Right cardiac atrium (tissue), 5 donors: Measurements from ENCODE around the gene TMEM35B. TPM values are rescaled to one million over a fixed set of nuclear protein-coding genes. Genes with fewer than 3 reads are reported as not detected.
"Not testable (repeated sequence)": the region's sequence is repeated elsewhere in the genome, so short reads cannot be mapped to it uniquely, and the experiment has no call there.

Experiments
- ATAC-seq, 2 donors: fragments of 200-7000 bp; cut with Tn5 transposase; one replicate each; pipeline versions ENCODE4 v1.8.0 to v1.9.1; 2020; ENCODE audit warnings: moderate library complexity in 2 of 2, mild to moderate bottlenecking in 1 of 2
- DNase-seq, 3 donors: peaks; one replicate each; pipeline ENCODE4 v3.0.0-alpha.2; 2020
- H3K27ac ChIP-seq: one replicate; pipeline ENCODE4 v1.5.1; 2013; ENCODE audit warnings: mild to moderate bottlenecking, low read length, control low read depth, moderate library complexity
- H3K27me3 ChIP-seq: one replicate; pipeline ENCODE4 v1.6.1; 2013; ENCODE audit not compliant: control insufficient read depth, insufficient read depth
- H3K4me1 ChIP-seq: one replicate; pipeline ENCODE4 v1.6.1; 2013; ENCODE audit warnings: low read length; ENCODE audit not compliant: control insufficient read depth, insufficient read depth
- H3K4me3 ChIP-seq: one replicate; pipeline ENCODE4 v1.5.1; 2013; ENCODE audit warnings: low read length, control low read depth
- H3K9me3 ChIP-seq: one replicate; pipeline ENCODE4 v1.6.1; 2013; ENCODE audit warnings: low read length; ENCODE audit not compliant: control insufficient read depth
- WGBS: extraction: QIAGEN DNeasy Blood & Tissue Kit; methylation state at CpG from one replicate; pipeline ENCODE4 v1.1.7; 2013; 5-methylcytosine and 5-hydroxymethylcytosine counted together
- intact Hi-C, 4 donors: fragments of 100-400 bp; cut with DNase I; formaldehyde crosslinking; loops; one replicate each; pipeline versions ENCODE4 v1.11.0 to v1.14.0; 2022 to 2023
- polyA plus RNA-seq: library from polyadenylated mRNA; stranded (reverse); fragments of 200-250 nt; gene quantifications from one replicate; pipeline ENCODE4 v1.2.3, GENCODE V29; 2013
- total RNA-seq, 4 donors: library from RNA; stranded (reverse); fragmentation: NEBNext Ultra II Directional; extraction: Animal tissue kit (Norgen Biotek cat#: 25700); gene quantifications; one replicate each; pipeline ENCODE4 v1.2.1, GENCODE V29; 2021
- donor health status: healthy with polysubstance abuse.
- donor health status: DM: no; HTN: yes; CAD: no.
- donor health status: DM: no; HTN: no; CAD: no.
- donor health status: DM: no; HTN: yes; CAD: no; lungs with severe emphysema.
- donor health status: DM: yes; HTN: yes; CAD: no.

Gene TMEM35B
- total and polyA plus RNA-seq, 5 donors, result 17.0 to 31.9 (median 19.0) TPM

GRCh38 chr1:34988581-34988980 lies 3.4 kb upstream of the TMEM35B start:
- Histone ChIP-seq H3K27ac (no peak overlapping the region), H3K27me3 (no peaks in the 10 kb centered on the region), H3K9me3 (no peaks in the 10 kb centered on the region), H3K4me3 (no peak overlapping the region), H3K4me1 (peaks cover 6% of the 10 kb centered on the region)
- intact Hi-C loops, result no loop called here
- DNase-seq, result no peak
- no peak for ATAC-seq

- Histone ChIP-seq H3K27me3 (no peaks in the 10 kb centered on the region), H3K4me3 (no peak overlapping the region), H3K9me3 (no peaks in the 10 kb centered on the region), H3K4me1 (peaks cover 6% of the 10 kb centered on the region), H3K27ac (no peak overlapping the region)
- 82% methylated on average over 2 of the region's 2 CpGs for WGBS
- ATAC-seq, result no peak
- intact Hi-C loops, result no loop called here
- DNase-seq, result no peak
Measured at GRCh38 chr1:34988147-34988546, 3.0 kb upstream of the TMEM35B start.

- no peaks in the 10 kb centered on the region for H3K27me3 ChIP-seq
- no peaks in the 10 kb centered on the region for H3K9me3 ChIP-seq
- intact Hi-C loops, result no loop called here
- DNase-seq, result no peak
- H3K4me1 ChIP-seq, result peaks cover 6% of the 10 kb centered on the region
- WGBS, result 97% methylated on average over 2 of the region's 2 CpGs
- H3K27ac ChIP-seq, result no peak overlapping the region
- no peak overlapping the region for H3K4me3 ChIP-seq
- ATAC-seq, result no peak
Measured at GRCh38 chr1:34987018-34987417, 1.9 kb upstream of the TMEM35B start.

- H3K9me3 ChIP-seq, intact Hi-C loops, H3K27me3 ChIP-seq, ATAC-seq, H3K4me1 ChIP-seq, DNase-seq: not testable (repeated sequence)
- H3K4me3 ChIP-seq, result peak overlapping the region; percentile 88
- peak overlapping the region; percentile 69 for H3K27ac ChIP-seq
- 34% methylated on average over 3 of the region's 3 CpGs for WGBS
Measured at GRCh38 chr1:34985609-34985904, 410 bp upstream of the TMEM35B start.

- DNase-seq, result no peak
- peak; percentile 39 to 77 for ATAC-seq
- H3K4me3 ChIP-seq, result peak overlapping the region; percentile 88
- WGBS, result under 1% methylated on average over 4 of the region's 4 CpGs
- H3K9me3 ChIP-seq, result no peaks in the 10 kb centered on the region
- H3K4me1 ChIP-seq, result peaks cover 6% of the 10 kb centered on the region
- intact Hi-C loops, result no loop called here
- no peaks in the 10 kb centered on the region for H3K27me3 ChIP-seq
- H3K27ac ChIP-seq, result peak overlapping the region; percentile 73
Measured at GRCh38 chr1:34984435-34984792, 733 bp downstream of the TMEM35B start.

- Histone ChIP-seq H3K27me3 (no peaks in the 10 kb centered on the region), H3K9me3 (no peaks in the 10 kb centered on the region), H3K4me3 (peak overlapping the region; percentile 88), H3K27ac (peak overlapping the region; percentile 73), H3K4me1 (peaks cover 6% of the 10 kb centered on the region)
- no peak for DNase-seq
- 57% methylated on average over 4 of the region's 4 CpGs for WGBS
- intact Hi-C loops, result no loop called here
- peak in 1 of 2 donors; percentile 3 for ATAC-seq
Measured at GRCh38 chr1:34983700-34984355, 1.3 kb downstream of the TMEM35B start.

- intact Hi-C loops, result no loop called here
- Histone ChIP-seq H3K9me3 (no peaks in the 10 kb centered on the region), H3K4me1 (peaks cover 6% of the 10 kb centered on the region), H3K27me3 (no peaks in the 10 kb centered on the region), H3K4me3 (no peak overlapping the region), H3K27ac (no peak overlapping the region)
- DNase-seq, result no peak
- ATAC-seq, result no peak
- WGBS, result 95% methylated on average over 5 of the region's 5 CpGs
Measured at GRCh38 chr1:34982820-34983376, 2.2 kb downstream of the TMEM35B start.

- Histone ChIP-seq H3K4me1 (peaks cover 6% of the 10 kb centered on the region), H3K27ac (no peak overlapping the region), H3K9me3 (no peaks in the 10 kb centered on the region), H3K4me3 (no peak overlapping the region), H3K27me3 (no peaks in the 10 kb centered on the region)
- ATAC-seq (no peak), DNase-seq (no peak)
- intact Hi-C loops, result no loop called here
- WGBS, result 70% methylated on average over 2 of the region's 2 CpGs
Measured at GRCh38 chr1:34980715-34981114, 4.4 kb downstream of the TMEM35B start.

- DNase-seq, result no peak
- WGBS, result 55% methylated on average over 6 of the region's 6 CpGs
- Histone ChIP-seq H3K27me3 (no peaks in the 10 kb centered on the region), H3K27ac (no peak overlapping the region), H3K4me3 (no peak overlapping the region), H3K9me3 (no peaks in the 10 kb centered on the region), H3K4me1 (peaks cover 3% of the 10 kb centered on the region)
- intact Hi-C loops, result no loop called here
- ATAC-seq, result no peak
Measured at GRCh38 chr1:34978921-34979320, 6.2 kb downstream of the TMEM35B start.

- peak in 1 of 2 donors; percentile 12 for ATAC-seq
- intact Hi-C loops, result no loop called here
- no peaks in the 10 kb centered on the region for H3K27me3 ChIP-seq
- no peaks in the 10 kb centered on the region for H3K4me1 ChIP-seq
- 99% methylated on average over 2 of the region's 2 CpGs for WGBS
- no peak for DNase-seq
- no peak overlapping the region for H3K27ac ChIP-seq
- H3K4me3 ChIP-seq, result no peak overlapping the region
- H3K9me3 ChIP-seq, result no peaks in the 10 kb centered on the region
Measured at GRCh38 chr1:34977858-34978257, 7.3 kb downstream of the TMEM35B start.

- DNase-seq, result peak in 1 of 3 donors; percentile 58
- Histone ChIP-seq H3K27me3 (no peaks in the 10 kb centered on the region), H3K27ac (no peak overlapping the region), H3K9me3 (no peaks in the 10 kb centered on the region), H3K4me1 (no peaks in the 10 kb centered on the region), H3K4me3 (no peak overlapping the region)
- intact Hi-C loops, result no loop called here
- peak in 1 of 2 donors; percentile 20 for ATAC-seq
- 85% methylated on average over 13 of the region's 13 CpGs for WGBS
Measured at GRCh38 chr1:34977210-34977471, 8.0 kb downstream of the TMEM35B start.
